PFSK-1 (cell line): ENCODE results near the gene GAREM2.

Experiments used
- SIN3A ChIP-seq: IDR thresholded peaks from 2 replicates; pipeline ENCODE4 v1.6.1; 2012; ENCODE audit warnings: mild to moderate bottlenecking, low read length, moderate library complexity, borderline replicate concordance; ENCODE audit not compliant: insufficient read depth
- TAF1 ChIP-seq: IDR thresholded peaks from 2 replicates; pipeline ENCODE4 v1.6.1; 2012; ENCODE audit warnings: low read length, control low read depth, borderline replicate concordance; ENCODE audit not compliant: insufficient read depth
- TF ChIP-seq, protein P1 (sequence below), 2 experiments: IDR thresholded peaks; 2 replicates each; pipeline versions ENCODE4 v1.6.1 to v1.8.0; 2011 to 2012; ENCODE audit warnings: low read depth in 2 of 2, low read length in 2 of 2, control low read depth in 1 of 2, inconsistent platforms in 1 of 2, mild to moderate bottlenecking in 1 of 2, moderate library complexity in 1 of 2; ENCODE audit not compliant: insufficient read depth in 1 of 2

DNA sequence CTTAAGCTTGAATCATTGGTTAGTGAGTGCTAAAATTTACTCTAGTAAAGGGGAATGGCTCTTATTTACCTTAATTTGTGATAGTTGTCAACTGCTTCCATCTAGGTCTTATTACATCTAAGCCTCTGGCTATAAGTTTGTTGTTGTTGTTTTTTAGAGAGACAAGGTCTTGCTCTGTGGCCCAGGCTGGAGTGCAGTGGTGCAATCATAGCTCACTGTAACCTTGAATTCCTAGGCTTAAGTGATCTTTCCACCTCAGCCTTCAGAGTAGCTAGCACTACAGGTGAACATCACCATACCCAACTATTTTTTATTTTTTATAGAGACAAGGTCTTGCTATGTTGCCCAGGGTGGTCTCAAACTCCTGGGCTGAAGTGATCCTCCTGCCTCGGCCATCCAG, 65.0 kb downstream of the GAREM2 start:
- TF ChIP-seq TAF1 (no peak), SIN3A (no peak)
- TF ChIP-seq, protein P1, sequence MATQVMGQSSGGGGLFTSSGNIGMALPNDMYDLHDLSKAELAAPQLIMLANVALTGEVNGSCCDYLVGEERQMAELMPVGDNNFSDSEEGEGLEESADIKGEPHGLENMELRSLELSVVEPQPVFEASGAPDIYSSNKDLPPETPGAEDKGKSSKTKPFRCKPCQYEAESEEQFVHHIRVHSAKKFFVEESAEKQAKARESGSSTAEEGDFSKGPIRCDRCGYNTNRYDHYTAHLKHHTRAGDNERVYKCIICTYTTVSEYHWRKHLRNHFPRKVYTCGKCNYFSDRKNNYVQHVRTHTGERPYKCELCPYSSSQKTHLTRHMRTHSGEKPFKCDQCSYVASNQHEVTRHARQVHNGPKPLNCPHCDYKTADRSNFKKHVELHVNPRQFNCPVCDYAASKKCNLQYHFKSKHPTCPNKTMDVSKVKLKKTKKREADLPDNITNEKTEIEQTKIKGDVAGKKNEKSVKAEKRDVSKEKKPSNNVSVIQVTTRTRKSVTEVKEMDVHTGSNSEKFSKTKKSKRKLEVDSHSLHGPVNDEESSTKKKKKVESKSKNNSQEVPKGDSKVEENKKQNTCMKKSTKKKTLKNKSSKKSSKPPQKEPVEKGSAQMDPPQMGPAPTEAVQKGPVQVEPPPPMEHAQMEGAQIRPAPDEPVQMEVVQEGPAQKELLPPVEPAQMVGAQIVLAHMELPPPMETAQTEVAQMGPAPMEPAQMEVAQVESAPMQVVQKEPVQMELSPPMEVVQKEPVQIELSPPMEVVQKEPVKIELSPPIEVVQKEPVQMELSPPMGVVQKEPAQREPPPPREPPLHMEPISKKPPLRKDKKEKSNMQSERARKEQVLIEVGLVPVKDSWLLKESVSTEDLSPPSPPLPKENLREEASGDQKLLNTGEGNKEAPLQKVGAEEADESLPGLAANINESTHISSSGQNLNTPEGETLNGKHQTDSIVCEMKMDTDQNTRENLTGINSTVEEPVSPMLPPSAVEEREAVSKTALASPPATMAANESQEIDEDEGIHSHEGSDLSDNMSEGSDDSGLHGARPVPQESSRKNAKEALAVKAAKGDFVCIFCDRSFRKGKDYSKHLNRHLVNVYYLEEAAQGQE (IDR thresholded peaks at IDR 0.05; ENCODE audit: insufficient read depth in 1 of 2, low read depth in 2 of 2, low read length in 2 of 2) = no peak
